HepG2 (cell line): ENCODE data around the gene ZNF783. TPM values are rescaled to one million over a fixed set of nuclear protein-coding genes. Genes with fewer than 3 reads are reported as not detected.

Source experiments
- ATF2 ChIP-seq: sonication (generic); formaldehyde crosslinking; IDR thresholded peaks from 2 replicates; pipeline ENCODE4 v1.4.0; 2020; ENCODE audit warnings: missing genetic modification reagents
- ATF6 ChIP-seq: sonication (generic); formaldehyde crosslinking; conservative IDR thresholded peaks from 2 replicates; pipeline ENCODE4 v1.4.0; 2020; ENCODE audit warnings: missing genetic modification reagents
- ETV5 ChIP-seq: IDR thresholded peaks from 2 replicates; pipeline ENCODE4 v1.6.1; 2018; ENCODE audit warnings: missing biosample characterization, missing genetic modification reagents, inconsistent platforms, borderline replicate concordance
- GATA4 ChIP-seq: sonication (generic); IDR thresholded peaks from 2 replicates; pipeline ENCODE4 v1.6.1; 2016; ENCODE audit warnings: antibody characterized with exemption, low read depth, borderline replicate concordance
- REL ChIP-seq: sonication (generic); formaldehyde crosslinking; conservative IDR thresholded peaks from 2 replicates; pipeline ENCODE4 v1.8.0; 2022; ENCODE audit warnings: mild to moderate bottlenecking, missing genetic modification reagents, moderate library complexity
- SALL1 ChIP-seq: sonication (generic); formaldehyde crosslinking; IDR thresholded peaks from 2 replicates; pipeline ENCODE4 v1.8.0; 2022; ENCODE audit warnings: mild to moderate bottlenecking, missing genetic modification reagents
- SNRNP70 ChIP-seq: fragments of 200-400 bp; formaldehyde crosslinking; IDR thresholded peaks from 2 replicates; pipeline ENCODE4 v1.6.1; 2017; ENCODE audit warnings: mild to moderate bottlenecking, low read depth, low read length, moderate library complexity
- ZNF407 ChIP-seq: sonication (generic); formaldehyde crosslinking; IDR thresholded peaks from one replicate; pipeline ENCODE4 v1.5.1; 2020; ENCODE audit warnings: mild to moderate bottlenecking, missing genetic modification reagents; ENCODE audit errors: not compliant biosample characterization
- ZNF430 ChIP-seq: sonication (generic); formaldehyde crosslinking; IDR thresholded peaks from 2 replicates; pipeline ENCODE4 v1.9.0; 2021; ENCODE audit warnings: mild to moderate bottlenecking, missing genetic modification reagents
- ZSCAN30 ChIP-seq: sonication (generic); formaldehyde crosslinking; IDR thresholded peaks from 2 replicates; pipeline ENCODE4 v1.5.0; 2020; ENCODE audit warnings: mild to moderate bottlenecking, missing genetic modification reagents
- polyA plus RNA-seq, 8 experiments: library from polyadenylated mRNA; depleted of rRNA in 3 of 8; stranded (reverse) in 7 of 8; unstranded in 1 of 8; fragments of >200 nt; fragmentation: Illumina TruSeq in 4 of 8; extraction: Trizol in 4 of 8; gene quantifications; 2 replicates each; pipeline versions ENCODE4 v1.2.1 to v1.2.3, GENCODE V29; 2011 to 2016; ENCODE audit warnings: low read depth in 4 of 8, missing spikeins in 1 of 8, mixed read lengths in 1 of 8; ENCODE audit not compliant: insufficient read depth in 1 of 8
- total RNA-seq, 5 experiments: library from RNA; depleted of rRNA; stranded (reverse); fragments of >200 nt; fragmentation: Illumina TruSeq; extraction: Trizol; gene quantifications; 2 replicates each; pipeline ENCODE4 v1.2.3, GENCODE V29; 2016; ENCODE audit warnings: low read depth in 1 of 5

Gene ZNF783
- total and polyA plus RNA-seq, 2 of the 13 experiments (the other 11 are each of a cell fraction or from before 2014, with no cell fraction given) = 4.1 to 5.2 TPM

- no peak for TF ChIP-seq ATF6 (CRISPR knock-in tag)
- no peak for TF ChIP-seq ZNF430 (CRISPR knock-in tag)
- no peak for TF ChIP-seq ZSCAN30
- no peak for TF ChIP-seq ZNF407 (CRISPR knock-in tag)
- TF ChIP-seq SNRNP70 = no peak
- TF ChIP-seq ETV5 (CRISPR knock-in tag) = no peak
- TF ChIP-seq GATA4 = no peak
- TF ChIP-seq REL (CRISPR knock-in tag) = no peak
- TF ChIP-seq ATF2 (CRISPR knock-in tag) = no peak
- no peak for TF ChIP-seq SALL1 (CRISPR knock-in tag)
- TF ChIP-seq, all 625 proteins: peak for 0
These were observed 29.2 kb downstream of the ZNF783 start (continued) for GRCh38 chr7:149291036-149291780.
